IMR-90 (cell line): ENCODE data around the gene FMN1.

Experiments used
- CTCF ChIP-seq: conservative IDR thresholded peaks from 2 replicates; pipeline ENCODE4 v1.5.1; 2012; ENCODE audit warnings: mild to moderate bottlenecking, low read depth, low read length, improper control_type of control experiment
- NFE2L2 ChIP-seq: fragments of 150-350 bp; IDR thresholded peaks from 2 replicates; pipeline ENCODE4 v1.6.1; 2016; ENCODE audit warnings: low read depth, mild to moderate bottlenecking, low read length
- POLR2A ChIP-seq: IDR thresholded peaks from 2 replicates; pipeline ENCODE4 v1.6.1; 2012; ENCODE audit warnings: mild to moderate bottlenecking, low read depth, low read length
- RAD21 ChIP-seq: IDR thresholded peaks from 2 replicates; pipeline ENCODE4 v1.6.1; 2012; ENCODE audit warnings: low read length, improper control_type of control experiment
- TF ChIP-seq, protein P1 (sequence below): fragments of 150-350 bp; IDR thresholded peaks from 2 replicates; pipeline ENCODE4 v1.6.1; 2017; ENCODE audit warnings: mild to moderate bottlenecking, antibody characterized with exemption, low read length, low read depth

- TF ChIP-seq POLR2A, result no peak
- no peak for TF ChIP-seq CTCF
- TF ChIP-seq, protein P1, sequence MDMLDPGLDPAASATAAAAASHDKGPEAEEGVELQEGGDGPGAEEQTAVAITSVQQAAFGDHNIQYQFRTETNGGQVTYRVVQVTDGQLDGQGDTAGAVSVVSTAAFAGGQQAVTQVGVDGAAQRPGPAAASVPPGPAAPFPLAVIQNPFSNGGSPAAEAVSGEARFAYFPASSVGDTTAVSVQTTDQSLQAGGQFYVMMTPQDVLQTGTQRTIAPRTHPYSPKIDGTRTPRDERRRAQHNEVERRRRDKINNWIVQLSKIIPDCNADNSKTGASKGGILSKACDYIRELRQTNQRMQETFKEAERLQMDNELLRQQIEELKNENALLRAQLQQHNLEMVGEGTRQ, result no peak
- no peak for TF ChIP-seq RAD21
- TF ChIP-seq NFE2L2, result no peak
These were observed 3.1 kb upstream of the FMN1 start for GRCh38 chr15:33197636-33198035.
